ENCODE measurements around the gene PRKAB2.

The PRKAB2 gene

GRCh38 chr1:147214842-147215539 lies 42.7 kb upstream of the PRKAB2 start:
- no peak overlapping the region for H3K4me3 ChIP-seq (ENCODE audit: low read depth, low read length)
- no peaks in the 10 kb centered on the region for H3K27me3 ChIP-seq (replicated peaks)
- TF ChIP-seq, protein P1, sequence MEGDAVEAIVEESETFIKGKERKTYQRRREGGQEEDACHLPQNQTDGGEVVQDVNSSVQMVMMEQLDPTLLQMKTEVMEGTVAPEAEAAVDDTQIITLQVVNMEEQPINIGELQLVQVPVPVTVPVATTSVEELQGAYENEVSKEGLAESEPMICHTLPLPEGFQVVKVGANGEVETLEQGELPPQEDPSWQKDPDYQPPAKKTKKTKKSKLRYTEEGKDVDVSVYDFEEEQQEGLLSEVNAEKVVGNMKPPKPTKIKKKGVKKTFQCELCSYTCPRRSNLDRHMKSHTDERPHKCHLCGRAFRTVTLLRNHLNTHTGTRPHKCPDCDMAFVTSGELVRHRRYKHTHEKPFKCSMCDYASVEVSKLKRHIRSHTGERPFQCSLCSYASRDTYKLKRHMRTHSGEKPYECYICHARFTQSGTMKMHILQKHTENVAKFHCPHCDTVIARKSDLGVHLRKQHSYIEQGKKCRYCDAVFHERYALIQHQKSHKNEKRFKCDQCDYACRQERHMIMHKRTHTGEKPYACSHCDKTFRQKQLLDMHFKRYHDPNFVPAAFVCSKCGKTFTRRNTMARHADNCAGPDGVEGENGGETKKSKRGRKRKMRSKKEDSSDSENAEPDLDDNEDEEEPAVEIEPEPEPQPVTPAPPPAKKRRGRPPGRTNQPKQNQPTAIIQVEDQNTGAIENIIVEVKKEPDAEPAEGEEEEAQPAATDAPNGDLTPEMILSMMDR (IDR thresholded peaks at IDR 0.05; ENCODE audit: low read depth, low read length, missing control alignments) = no peak
- in situ Hi-C loops (cut with HindIII; ENCODE audit: low pct_ligation_motif_present, low sequenced_read_pairs) = no loop called here
- H3K27ac ChIP-seq = no peak overlapping the region
- DNase-seq = no peak
- no peaks in the 10 kb centered on the region for H3K36me3 ChIP-seq (replicated peaks)

DNA sequence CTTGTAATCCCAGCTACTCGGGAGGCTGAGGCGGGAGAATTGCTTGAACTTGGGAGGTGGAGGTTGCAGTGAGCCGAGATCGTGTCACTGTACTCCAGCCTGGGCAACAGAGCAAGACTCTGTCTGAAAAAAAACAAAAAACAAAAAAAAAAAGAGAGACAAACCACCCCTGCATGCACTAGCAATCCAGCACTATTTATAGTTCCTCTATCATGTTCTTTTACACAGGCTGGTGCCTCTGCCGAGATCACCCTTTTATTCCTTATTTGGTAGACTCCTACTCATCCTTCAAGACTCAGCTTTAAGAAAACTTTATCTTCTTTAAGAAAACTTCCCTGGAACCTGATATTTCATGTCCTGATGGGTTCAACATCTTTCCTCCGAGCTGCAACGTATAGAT lies 42.1 kb upstream of the PRKAB2 start:
- Histone ChIP-seq H3K4me3 (ENCODE audit: low read depth, low read length) (no peak overlapping the region), H3K36me3 (replicated peaks) (no peaks in the 10 kb centered on the region), H3K27ac (no peak overlapping the region), H3K27me3 (replicated peaks) (no peaks in the 10 kb centered on the region)
- in situ Hi-C loops (cut with HindIII; ENCODE audit: low pct_ligation_motif_present, low sequenced_read_pairs) = no loop called here
- TF ChIP-seq, protein P1 (IDR thresholded peaks at IDR 0.05; ENCODE audit: low read depth, low read length, missing control alignments) = no peak
- DNase-seq = no peak

DNA sequence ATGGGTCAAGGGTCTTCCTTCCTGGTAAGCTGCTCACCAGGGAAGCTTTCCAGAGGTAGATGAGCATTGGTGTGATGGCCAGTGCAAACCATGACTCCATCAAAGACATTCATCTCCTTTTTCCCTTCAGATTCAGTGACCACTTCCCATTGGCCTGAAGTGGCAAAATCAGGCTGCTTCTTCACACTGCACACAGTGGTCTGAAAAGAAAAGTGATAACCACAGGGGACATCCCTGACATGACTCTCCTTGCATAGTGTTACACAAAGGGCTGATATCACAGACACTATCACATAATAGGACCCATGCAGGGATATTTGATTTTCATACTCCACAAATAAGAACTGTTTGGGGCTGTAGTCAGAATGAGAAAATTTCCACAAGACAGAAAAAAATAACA lies 41.0 kb upstream of the PRKAB2 start:
- H3K27ac ChIP-seq = no peak overlapping the region
- no peaks in the 10 kb centered on the region for H3K36me3 ChIP-seq (replicated peaks)
- TF ChIP-seq, protein P1 (IDR thresholded peaks at IDR 0.05; ENCODE audit: low read depth, low read length, missing control alignments) = no peak
- no peaks in the 10 kb centered on the region for H3K27me3 ChIP-seq (replicated peaks)
- no peak overlapping the region for H3K4me3 ChIP-seq (ENCODE audit: low read depth, low read length)
- in situ Hi-C loops (cut with HindIII; ENCODE audit: low pct_ligation_motif_present, low sequenced_read_pairs) = no loop called here
- no peak for DNase-seq

DNA sequence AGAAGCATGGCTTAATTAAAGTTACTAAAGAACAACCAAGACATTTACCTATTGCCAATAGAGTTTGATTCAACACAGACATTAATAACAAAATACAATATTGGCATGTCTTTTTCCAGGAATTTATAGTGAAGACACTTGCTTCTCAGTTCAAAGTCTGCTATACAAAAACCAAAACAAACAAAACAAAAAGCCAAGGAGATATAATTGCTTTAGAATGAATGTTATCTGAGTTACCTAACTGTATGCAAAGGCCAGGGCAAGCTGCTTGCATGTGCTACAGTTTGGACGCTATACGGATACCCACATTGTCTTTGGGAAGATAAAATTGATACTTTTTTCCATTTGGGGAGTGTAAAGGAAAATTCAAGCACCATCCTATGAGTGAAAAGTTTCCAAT lies 39.3 kb upstream of the PRKAB2 start:
- no peaks in the 10 kb centered on the region for H3K27me3 ChIP-seq (replicated peaks)
- H3K27ac ChIP-seq = no peak overlapping the region
- no peak overlapping the region for H3K4me3 ChIP-seq (ENCODE audit: low read depth, low read length)
- TF ChIP-seq, protein P1 (IDR thresholded peaks at IDR 0.05; ENCODE audit: low read depth, low read length, missing control alignments) = no peak
- DNase-seq = no peak
- in situ Hi-C loops (cut with HindIII; ENCODE audit: low pct_ligation_motif_present, low sequenced_read_pairs) = no loop called here
- H3K36me3 ChIP-seq (replicated peaks) = no peaks in the 10 kb centered on the region

DNA sequence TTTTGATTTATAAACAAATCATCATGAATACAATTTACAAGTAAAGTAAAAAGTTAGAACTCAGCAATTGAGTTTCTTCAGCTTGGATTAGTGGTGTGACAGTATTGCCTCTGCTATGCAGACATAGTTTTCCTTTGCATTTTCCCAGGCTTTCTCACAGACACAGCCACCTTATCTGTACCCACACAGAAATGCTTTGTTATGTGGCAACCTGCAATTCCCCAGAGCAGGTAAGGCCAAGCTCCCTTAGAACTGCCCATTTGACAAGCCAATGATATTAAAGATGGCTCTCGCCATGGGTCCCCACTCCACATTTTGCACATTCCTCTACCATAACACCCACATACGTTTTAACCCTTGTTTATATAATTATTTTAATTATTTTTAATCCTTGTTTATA lies 38.7 kb upstream of the PRKAB2 start:
- Histone ChIP-seq H3K27me3 (replicated peaks) (no peaks in the 10 kb centered on the region), H3K27ac (no peak overlapping the region), H3K36me3 (replicated peaks) (no peaks in the 10 kb centered on the region), H3K4me3 (ENCODE audit: low read depth, low read length) (no peak overlapping the region)
- TF ChIP-seq, protein P1 (IDR thresholded peaks at IDR 0.05; ENCODE audit: low read depth, low read length, missing control alignments) = no peak
- in situ Hi-C loops (cut with HindIII; ENCODE audit: low pct_ligation_motif_present, low sequenced_read_pairs) = no loop called here
- no peak for DNase-seq
